HL-60/S4 treated with retinoic acid at 250 ng/mL for 4 days and 3 days (cell line): ENCODE data around the gene DDX10.
"Not testable (repeated sequence)": the region's sequence is repeated elsewhere in the genome, so short reads cannot be mapped to it uniquely, and the experiment has no call there.

Experiments used
- in situ Hi-C: fragments of 300-500 bp; cut with MboI; formaldehyde crosslinking; loops from 2 replicates; pipeline ENCODE4 v1.7.0; 2022; ENCODE audit warnings: low sequenced_read_pairs

Gene DDX10

DNA sequence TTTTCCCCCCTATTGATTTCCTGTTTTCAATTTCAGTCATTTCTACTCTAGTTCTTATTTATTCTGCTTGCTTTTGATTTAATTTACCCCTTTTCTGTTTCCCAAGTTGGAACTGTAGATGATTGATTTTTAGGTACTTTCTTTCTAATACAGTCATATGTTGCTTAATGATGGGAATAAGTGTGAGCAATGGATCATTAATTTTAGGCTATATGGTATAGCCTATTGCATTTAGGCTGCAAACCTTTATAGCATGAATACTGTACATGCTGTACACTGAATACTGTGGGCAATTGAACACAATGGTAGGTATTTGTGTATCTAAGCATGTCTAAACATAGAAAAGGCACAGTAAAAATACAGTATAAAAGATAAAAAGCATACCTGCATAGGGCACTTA is 44.9 kb downstream of the DDX10 start:
- in situ Hi-C loops = loop anchor here (25.0 kb wide), 1 partner anchor 978 kb away; no protein-coding TSS in a partner anchor

DNA sequence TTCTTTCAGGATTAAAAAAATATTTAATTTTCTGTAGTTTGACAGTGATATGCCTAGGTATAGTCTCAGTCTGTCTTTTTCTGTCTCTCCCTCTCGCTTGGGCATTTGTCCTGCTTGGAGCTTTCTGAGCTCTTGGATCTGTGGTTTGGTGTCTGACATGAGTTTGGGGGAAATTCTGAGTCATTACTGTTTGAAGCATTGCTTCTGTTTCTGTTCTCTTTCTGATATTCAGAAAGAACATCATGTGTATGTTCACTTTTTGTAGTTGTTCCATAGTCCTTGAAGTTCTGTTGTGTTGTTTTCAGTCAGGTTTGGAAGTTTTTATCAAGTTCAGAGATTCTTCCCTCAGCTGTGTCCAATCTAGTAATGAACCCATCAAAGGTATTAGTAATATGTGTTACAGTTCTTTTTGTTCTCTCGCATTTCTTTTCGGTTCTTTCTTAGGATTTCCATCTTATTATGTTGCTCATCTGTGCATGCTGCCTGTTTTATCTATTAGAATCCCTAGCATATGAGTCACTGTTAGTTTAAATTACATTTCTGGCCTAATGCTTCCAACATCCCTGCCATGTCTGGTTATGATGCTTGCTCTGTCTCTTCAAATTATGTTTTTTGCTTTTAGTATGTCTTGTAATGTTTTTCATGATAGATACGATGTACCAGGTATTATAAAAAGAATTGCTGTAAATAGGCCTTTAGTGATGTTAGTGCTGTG is 48.4 kb downstream of the DDX10 start:
- in situ Hi-C loops = loop anchor here (25.0 kb wide), 1 partner anchor 974 kb away; no protein-coding TSS in a partner anchor

DNA sequence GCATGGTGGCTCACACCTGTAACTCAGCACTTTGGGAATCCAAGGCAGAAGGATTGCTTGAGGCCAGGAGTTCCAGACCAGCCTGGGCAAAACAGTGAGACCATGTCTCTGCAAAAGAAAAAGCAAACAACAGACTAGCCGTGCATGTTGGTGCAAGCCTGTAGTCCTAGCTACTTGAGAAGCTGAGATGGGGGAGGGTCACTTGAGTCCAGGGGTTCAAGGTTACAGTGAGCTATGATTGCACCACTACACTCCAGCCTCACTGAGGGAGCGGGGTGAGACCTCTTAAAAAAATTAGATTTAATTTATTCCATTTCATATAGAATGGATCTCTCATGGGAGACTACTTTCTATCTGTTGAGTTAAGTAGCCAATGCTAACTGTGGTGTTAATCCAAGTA is 50.4 kb downstream of the DDX10 start:
- in situ Hi-C loops = loop anchor here (25.0 kb wide), 1 partner anchor 972 kb away; no protein-coding TSS in a partner anchor

DNA sequence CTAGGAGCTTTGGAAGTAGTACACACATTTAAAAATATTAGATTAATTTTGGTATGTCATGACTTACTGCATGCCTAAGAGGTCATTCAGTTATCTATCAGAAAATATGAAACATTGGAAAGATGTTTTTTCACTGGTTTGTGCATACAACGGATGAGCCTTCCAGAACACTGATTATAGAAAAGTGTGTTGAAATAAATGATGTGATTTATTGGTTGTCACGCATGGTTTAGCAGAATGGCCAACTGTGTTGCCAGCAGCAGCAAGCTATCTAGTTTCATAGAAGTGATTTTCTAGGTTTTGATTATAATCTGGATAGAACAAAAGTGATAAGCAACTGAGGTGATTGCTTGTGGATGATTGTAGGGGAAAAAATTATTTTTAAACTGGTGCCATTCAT is 53.6 kb downstream of the DDX10 start:
- in situ Hi-C loops = loop anchor here (25.0 kb wide), 1 partner anchor 969 kb away; no protein-coding TSS in a partner anchor

DNA sequence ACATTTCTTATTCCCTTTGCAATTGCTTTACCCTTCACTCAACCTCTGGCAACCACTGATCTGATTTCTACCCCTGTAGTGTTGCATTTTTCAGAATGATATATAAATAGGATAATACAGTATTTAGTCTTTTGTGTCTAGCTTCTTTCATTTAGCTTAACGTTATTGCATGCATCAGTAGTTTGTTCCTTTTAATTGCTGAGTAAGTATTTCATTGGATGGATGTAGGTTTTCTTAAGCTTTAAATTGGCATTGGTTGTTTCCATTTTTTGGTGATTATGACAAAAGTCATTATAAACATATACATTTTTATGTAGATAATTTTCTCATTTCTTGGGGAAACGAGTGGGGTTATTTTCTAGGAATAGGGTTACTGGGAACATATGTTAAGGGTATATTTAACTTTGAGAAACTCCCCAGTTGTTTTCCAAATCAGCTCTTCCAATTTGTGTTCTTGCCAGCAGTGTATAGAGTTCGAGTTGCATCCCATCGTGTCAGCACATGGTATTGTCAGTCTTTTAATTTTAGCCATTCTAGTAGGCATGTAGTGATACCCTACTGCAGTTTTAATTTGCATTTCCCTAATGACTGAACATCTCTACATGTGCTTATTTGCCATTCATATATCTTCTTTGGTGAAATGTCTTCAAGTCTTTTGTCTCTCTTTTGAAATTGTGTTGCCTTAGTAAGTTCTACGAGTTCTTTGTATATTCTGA is 60.3 kb downstream of the DDX10 start:
- in situ Hi-C loops = loop anchor here (25.0 kb wide), 1 partner anchor 962 kb away; no protein-coding TSS in a partner anchor

DNA sequence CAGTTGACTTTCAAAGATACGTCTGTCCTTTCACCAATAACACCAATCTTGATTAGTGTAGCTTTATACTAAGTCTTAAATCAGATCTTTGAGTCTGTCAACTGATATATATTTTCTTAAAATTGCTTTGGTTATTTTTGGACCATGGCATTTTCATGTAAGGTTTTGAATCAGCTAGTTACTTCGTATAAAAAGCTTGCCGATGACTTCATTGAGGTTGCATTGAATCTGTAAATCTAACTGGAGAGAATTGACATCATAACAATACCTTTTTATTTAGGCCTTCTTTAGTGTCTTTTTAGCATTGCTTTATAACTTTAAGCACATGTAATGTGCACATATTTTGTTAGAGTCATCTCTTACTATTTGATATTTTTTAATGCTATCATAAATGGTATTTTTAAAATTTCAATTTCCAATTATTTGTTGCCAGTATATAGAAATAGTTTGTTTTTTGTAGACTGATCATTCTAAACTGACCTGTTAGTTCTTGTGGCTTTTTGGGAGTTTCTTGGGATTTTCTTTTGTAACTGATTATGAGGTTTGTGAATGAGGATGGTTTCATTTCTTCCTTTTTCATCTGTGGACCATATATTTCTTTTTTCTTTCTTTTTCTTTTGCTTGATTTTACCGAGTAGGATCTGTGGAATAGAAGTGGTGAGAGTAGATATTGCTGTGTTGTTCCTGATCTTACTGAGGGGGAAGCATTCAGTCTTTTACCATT is 61.4 kb downstream of the DDX10 start:
- in situ Hi-C loops = no loop called here

DNA sequence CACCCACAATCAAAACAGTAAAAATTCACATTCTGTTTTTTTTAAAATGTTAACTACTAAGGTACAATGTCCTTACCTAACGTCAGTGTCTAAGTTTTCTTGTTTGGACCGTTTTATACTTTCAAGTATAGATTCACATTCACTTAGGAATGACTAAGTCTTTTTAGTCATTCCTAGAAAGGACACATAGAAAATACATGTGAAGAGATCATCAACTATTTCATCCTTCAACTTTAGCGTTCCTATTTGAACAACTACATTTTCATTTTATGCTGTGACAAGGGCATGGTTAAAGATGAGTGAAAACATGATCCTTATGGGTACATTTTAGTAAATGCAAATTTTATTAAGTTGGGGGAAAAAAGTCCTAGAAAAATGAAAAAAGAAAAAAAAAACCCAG is 62.8 kb downstream of the DDX10 start:
- in situ Hi-C loops = no loop called here

DNA sequence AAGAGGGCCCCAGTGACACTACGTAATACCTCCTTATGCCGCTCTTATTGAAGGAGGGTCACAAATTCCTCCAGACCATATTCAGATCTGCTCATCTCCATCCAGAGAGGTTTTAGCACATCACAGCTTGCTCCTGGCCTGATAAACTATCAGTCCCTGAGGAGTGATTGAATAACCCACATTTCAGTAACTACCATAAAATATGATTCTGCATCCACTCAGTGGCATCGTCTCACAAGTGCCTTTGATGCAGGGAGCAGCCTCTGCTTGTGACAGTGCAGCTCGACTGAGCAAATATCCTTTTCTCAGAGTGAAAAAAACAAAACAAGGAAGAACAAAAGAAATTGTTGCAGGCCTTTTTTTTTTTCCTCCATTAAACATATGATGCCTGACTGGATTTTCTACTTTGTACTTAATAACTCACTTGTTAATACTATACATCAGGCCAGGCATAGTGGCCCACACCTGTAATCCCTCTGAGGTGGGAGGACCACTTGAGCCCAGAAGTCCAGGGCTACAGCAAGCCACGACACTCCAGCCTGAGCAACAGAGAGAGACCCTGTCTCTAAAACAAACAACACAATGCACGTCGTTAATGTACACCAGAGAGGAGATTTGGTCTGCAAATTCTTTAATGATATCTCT is 64.5 kb downstream of the DDX10 start:
- in situ Hi-C loops = no loop called here

DNA sequence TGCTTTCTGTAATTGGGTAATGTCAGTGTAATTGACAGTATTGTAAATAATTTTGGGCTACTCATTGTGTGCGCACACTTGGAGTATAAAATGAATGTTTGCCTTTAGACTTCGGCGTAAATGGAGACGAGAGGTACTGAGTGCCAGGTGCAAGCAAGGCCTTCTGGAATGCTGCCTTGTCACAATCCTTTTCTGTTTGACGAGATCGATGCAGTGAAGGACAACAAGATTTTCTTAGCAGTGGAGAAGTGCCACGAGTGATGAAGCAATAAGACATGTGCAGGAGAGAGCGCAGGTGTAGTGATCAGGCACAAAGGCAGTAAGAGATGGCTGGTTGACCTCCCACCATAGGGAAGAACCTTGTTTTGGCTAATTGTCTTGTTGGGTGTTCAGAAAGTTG is 67.5 kb downstream of the DDX10 start:
- in situ Hi-C loops = no loop called here

DNA sequence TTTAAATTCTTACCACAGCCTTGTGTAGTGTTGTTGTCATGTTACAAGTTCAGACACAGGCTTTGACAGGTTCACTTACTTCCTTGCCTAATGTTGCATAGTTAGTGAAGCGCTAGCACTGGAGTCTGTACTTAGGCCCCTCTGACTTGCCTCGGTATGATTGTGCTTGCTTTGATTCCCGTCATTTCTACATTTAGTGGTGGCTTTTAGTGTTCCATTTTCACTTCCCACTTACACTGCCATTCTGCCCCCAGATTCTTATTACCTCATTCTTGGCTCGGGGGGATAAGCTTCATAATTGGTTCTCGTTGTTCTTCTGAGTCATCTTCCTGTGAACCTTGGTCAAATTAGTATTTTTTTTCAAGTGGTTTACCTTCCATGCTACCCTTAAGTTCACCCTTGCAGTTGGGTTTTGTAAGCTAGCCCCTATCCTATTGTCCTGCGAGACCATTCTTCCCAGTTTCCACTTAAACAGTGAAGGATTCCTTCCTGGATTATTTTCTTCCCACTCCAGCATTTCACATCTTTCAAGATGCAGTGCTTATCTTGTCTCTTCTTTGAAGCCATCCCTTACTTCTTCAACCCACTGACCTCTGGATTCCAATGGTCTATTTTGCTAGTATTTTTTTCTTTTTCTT is 68.7 kb downstream of the DDX10 start:
- in situ Hi-C loops = no loop called here

DNA sequence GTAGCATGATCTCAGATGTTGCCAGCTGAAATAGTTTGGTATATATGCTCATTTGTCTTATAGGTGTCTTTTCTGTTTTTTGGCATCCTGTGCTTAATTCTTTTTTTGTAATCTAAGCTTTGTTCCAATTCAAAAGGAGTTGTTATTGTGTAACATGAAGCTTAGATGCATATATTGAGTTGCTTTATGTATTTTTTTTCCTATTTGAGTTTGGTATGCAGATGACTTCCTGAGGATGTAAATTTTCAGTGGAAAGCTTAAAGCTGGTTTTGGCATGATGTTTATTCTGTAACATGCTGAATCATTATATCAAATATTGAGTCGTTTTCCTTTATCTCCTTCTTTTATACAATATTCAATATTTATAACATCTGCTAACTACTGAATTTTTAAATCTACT is 69.4 kb downstream of the DDX10 start:
- in situ Hi-C loops = no loop called here

DNA sequence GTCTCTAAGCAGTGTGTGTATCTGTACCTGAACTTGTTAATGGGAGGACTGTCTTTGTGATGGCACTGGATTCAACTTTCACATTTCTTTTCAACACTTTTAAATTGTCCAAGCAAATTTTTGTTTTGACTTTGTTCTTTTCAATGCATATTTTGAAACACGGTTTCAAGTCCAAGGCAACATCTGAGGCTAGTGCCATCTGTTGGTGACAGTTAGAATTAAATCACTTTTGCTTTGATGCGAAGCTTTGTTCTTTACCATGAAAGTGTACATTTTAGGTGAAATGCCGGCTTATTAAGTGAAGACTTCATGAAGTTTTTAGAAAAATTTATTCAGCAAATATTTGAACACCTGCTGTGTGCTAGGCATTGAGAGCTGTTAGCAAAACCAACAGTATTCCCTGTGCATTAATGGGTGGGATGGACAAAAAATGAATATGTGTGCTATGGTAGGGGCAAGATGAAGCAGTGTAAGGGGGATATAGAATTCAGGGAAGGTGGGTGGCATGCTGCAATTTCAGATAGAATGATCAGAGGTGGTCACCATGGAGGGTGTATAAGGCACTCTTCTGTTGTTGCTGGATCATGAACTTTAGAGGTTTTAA is 70.2 kb downstream of the DDX10 start:
- in situ Hi-C loops = no loop called here

DNA sequence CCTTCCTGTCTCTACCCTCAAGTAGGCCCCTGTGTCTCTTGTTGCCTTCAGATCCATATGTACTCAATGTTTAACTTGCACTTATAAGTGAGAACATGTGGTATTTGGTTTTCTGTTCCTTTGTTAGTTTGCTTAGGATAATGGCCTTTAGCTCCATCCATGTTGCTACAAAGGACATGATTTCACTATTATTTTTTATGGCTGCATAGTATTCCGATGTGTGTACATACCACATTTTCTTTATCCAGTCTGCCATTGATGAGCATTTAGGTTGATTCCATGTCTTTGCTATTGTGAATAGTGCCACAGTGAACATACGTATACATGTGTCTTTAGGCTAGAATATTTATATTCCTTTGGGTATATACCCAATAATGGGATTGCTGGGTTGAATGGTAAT is 75.3 kb downstream of the DDX10 start:
- in situ Hi-C loops = not testable (repeated sequence)

DNA sequence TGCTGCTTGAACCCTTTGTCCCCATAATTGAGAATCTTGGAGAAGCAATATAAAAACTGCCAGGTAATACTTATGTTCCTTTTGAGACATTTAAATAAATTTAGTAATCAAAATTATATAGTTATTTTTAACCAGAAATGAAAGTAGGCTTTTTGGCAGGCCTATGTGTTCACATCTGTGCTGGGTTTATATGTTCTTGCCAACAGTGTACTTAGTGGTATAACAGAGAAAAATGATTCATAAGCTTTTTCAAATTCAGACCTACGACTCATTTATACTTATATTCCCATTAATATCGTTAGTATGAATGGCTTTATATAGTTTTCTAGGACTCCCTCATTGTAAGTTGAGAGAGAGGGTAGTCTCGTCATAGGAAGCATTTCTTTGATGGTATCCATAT is 79.0 kb downstream of the DDX10 start:
- in situ Hi-C loops = no loop called here

DNA sequence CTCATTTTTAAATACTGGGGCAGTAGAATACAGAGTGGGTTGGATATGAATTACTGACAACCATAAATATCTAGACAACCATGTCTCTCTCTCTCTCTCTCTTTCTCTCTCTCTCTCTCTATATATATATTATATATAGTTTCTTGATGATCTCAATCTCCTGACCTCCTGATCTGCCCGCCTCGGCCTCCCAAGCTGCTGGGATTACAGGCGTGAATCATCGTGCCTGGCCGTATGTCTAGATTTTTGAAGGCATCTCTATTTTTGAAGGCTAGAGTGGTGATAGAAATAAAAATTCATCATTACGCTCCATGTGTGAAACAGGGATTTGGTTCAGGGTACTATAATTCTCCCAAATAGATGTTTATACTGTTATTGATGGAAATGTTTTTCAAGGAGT is 84.1 kb downstream of the DDX10 start:
- in situ Hi-C loops = no loop called here

DNA sequence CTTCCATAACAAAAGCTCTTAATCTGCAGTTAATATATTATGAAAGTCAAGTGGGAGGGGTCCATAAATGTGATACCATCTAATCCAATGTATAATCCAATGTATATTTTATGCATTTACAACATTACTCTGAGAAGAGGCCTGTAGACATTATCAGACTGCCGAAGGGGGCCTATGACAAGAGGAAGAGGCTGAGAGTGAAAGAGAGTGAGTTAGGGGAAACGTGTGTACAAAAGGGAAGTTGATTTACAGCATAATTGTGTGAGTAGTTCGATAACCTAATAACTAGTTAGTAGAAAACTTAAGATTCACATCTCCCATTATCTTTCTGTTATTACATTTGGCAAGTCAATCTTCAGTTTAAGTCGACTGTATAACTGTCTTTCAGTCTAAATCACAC is 86.6 kb downstream of the DDX10 start:
- in situ Hi-C loops = no loop called here

DNA sequence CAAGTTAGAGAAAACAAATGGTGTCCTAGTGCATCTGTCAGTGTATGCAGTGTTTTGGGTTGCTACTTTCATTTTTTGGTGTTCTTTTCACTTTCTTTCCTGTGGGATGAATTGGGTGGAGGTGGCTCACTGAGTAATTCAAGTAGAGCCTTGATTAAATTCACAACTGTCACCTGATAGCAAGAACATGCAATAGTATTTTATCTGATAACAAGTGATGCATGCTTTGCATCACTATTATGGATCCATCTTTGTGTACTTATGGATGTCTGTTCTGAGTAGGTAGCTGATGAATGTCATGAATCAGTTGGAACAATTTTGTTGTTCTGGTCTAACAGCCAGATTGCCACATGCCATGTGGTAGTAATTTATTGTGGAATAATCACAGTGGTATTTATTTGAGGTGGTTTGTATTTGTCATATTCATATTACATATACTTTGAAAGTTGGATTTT is 87.5 kb downstream of the DDX10 start:
- in situ Hi-C loops = no loop called here

DNA sequence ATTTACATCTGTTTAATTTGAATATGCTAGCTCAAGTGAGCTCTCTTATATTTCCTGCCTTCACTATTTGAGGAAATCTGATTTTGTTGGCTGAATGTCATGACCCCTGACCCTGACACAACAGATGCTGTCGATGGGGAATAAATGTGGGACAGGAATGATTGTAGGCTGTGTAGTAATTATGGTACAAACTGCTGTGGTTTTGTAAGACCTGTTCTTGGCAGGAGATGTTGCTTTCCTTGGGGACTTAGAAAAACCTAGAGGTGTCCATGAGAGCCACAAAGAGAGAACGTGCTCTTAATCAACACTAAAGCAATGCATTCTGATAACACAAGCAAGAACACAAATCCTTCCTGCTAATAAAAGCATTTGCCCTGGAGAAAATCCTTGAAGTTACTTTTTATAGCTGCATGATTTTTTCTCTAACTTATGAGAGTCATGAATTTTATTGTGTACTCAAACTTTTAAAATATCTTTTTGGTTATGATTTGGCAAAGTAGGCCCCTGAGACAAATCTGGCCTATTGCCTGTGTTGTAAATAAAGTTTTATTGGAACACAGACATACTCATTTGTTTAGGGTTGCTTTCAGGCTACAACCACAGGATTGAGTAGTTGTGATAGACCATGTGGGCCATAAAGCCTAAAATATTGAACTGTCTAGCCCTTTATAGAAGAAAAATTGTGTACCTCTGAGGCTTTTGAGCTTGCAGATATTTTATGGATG is 90.2 kb downstream of the DDX10 start:
- in situ Hi-C loops = no loop called here

DNA sequence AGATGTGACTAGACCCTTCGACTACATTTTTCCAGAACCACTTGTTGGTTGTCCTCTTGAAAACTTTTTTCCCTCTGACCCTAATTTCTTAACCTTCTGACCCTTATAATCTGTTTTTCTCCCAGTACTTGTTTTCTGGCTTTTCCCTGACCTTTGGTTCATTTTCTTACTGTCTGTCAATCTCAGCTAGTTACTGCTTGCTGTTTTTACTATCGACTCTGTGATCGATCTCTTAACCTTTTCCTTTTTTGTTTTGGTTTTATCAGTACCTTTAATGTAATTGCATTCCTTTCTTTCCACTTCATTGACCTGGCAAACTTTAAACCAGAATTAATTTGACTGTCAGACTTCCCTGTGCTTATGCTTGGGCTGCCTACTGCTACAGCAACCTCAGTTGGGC is 92.8 kb downstream of the DDX10 start:
- in situ Hi-C loops = no loop called here

DNA sequence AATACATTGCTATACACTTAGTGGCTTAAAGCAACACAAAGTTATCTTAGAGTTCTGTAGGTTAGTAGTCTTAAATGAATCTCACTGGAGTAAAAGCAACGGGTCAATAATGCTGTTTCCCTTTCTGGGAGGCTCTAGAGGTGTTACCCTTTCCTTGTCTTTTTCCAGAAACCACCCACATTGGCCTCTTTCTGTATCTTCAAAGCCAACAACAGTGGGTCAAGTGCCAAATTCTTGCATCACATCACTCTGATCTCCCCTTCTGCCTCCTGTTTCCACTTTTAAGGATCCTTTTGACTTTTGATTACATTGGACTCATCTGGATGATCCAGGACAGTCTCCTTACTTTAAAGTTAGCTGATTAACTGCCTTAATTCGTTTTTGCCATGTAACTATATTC is 93.6 kb downstream of the DDX10 start:
- in situ Hi-C loops = no loop called here
